Fibroblast of upper back skin (primary cell): ENCODE results near the gene MAP3K4.
"Not testable (repeated sequence)": the region's sequence is repeated elsewhere in the genome, so short reads cannot be mapped to it uniquely, and the experiment has no call there.

Source experiments
- DNase-seq: peaks from one replicate; pipeline ENCODE4 v3.0.0-alpha.2; 2013

MAP3K4 gene

DNA sequence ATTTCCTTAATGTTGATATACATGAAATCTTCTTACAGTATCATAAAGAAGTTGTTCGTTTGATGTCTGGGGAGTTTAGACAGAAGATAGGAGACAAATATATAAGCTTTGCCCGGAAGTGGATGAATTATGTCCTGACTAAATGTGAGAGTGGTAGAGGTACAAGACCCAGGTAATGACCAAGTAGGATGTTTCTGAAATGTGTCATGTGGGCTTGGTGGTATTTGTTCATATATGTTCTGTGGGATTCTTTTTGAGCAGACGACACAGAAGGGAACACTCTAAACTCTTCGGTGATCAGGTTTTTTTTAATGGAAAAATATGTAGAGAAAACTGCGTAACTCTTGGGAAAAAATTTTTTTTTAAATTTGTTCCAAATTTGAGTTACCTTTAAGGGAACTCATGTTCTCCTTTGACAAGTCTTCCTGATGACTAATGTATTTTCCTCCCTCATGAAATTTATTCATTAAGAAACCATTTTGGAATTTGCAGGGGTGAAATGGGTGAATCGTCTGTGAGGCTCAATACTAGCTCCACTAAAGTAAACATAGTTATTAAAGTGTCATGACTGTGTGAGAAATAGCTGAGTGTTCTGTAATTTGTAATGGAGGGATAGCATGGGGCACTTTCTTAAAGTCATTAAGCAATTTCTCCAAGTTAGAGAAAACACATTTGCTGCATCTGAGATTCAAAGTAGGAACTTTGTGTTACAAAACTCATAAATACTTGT is 100.6 kb downstream of the MAP3K4 start:
- DNase-seq: peak; percentile 26

DNA sequence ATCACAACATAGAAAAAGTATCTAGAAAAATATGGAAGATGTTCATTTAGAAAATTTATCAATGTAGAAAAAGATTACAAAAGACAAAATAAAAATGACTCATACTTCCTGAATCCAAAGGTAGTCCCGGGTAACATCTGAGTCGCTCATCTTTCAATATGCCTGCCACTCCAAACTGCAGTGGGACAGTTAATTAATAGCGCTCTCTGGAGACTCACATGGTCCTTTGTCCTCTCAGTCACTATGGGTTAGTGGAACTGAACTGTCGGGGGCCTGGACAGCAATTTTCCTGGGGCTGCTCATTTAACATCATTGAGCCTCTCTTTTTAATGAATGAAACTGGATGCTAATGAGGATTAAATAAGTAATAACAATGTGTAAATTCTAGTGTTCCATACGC is 103.4 kb downstream of the MAP3K4 start:
- no peak for DNase-seq

DNA sequence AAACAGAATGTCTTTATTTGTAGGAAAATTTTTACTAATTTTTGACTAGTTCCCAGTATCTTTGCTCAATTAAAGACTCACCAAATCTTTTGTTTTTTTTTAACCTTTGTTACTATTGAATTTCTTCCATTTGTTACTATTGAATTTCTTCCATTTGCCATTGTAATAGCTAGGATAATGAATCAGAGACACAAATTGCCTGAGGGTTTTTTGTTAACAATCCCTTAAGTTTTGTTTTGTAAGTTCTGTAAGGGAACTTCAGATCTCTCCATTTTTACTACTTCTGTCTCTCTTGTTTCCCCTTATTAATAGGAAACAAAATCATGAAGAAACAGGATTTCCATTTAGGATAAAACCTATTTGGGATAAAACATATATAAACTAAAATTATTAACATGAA is 104.3 kb downstream of the MAP3K4 start:
- no peak for DNase-seq

DNA sequence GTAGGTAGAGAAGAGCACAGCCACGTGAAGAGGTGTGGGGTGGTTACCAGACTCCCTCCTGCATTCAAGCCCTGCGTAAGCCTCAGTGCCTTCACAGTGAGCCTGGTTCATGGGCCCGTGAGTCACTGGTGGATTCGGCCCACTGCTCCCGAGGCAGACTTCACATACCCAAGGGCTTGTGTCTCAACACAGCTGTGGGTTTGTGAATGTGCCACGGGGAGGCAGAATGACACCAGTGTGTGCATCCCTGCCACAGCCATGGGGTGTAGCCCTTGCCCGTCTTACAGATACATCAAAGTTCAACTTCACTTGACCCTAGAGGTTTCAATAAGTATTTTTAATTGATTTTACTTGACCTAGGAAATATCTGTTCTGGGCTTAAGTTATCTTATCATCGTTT is 108.5 kb downstream of the MAP3K4 start:
- DNase-seq: no peak

DNA sequence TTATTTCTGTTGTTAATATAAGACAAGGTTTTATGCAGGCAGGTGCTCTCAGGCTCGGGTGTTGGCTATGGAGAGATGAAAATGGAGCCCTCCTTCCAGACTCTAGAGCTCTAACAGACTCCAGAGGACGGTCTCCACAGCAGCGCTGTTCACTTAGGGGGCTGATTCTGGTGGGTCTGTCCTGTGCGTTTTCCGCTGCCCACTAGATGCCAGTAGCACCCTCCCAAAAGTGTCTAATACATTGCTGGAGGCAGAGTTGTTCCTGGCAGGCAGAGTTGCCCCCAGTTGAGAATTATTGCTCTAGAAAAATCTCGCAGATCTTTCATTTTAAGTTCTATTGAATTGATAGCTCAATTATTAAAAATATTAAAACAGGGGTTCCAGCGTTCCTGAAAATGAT is 109.9 kb downstream of the MAP3K4 start:
- peak; percentile 10 for DNase-seq

DNA sequence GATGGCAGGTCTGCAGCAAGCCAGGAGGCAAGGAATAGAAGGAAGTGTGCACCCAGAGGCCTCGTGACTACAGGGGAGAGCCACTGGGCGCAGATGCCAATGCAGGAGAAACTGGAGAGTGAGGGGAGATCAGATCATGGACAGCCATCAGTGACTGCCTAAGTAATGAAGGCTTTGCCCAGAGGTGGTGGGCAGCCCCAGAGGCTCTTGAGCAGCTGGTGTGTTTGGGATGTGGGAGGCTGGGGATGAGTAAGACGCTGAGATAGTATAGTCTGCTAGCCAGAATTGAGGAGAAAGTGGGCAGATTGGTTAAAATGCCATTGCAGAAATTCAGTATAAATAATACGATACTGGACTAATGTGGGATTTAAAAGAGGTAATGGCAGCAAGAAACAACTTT is 111.9 kb downstream of the MAP3K4 start:
- DNase-seq: no peak

DNA sequence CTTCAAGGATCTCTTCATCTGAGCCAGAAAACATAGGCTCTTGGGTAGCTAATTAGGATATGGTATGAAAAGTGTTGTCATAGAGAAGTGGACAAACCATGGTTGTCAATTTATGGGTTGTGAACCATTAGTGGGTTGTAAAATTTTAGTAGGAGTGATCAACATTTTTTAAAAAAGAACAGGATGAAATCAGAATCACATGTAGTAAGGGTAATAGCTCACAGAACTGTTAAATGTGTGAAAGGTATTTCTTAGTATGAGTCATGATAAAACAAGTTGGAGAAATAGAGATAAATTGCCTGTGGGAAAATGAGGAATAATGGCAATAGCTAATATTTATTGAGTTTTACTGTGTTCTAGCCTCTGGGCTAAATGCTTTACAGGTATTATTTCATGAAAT is 113.4 kb downstream of the MAP3K4 start:
- DNase-seq: peak; percentile 44

DNA sequence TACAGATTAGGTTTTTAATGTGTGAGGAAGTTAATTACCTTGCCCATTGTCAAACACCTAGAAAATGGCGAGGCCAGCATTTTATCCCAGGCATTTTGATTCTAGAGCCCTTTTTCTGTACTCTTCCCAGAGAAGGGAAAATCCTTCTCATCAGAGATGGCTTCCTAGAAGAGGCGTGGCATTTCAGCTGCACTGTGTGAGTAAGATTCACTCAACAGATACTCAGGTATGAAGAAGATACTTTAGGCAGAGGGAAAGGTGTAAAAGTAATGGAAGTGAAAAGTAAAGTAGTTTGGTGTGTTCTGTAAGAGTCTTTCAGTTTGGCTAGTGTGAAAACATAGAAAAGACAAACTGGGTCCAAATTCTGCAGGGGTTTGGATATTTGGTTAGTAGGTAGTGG is 113.8 kb downstream of the MAP3K4 start:
- no peak for DNase-seq

DNA sequence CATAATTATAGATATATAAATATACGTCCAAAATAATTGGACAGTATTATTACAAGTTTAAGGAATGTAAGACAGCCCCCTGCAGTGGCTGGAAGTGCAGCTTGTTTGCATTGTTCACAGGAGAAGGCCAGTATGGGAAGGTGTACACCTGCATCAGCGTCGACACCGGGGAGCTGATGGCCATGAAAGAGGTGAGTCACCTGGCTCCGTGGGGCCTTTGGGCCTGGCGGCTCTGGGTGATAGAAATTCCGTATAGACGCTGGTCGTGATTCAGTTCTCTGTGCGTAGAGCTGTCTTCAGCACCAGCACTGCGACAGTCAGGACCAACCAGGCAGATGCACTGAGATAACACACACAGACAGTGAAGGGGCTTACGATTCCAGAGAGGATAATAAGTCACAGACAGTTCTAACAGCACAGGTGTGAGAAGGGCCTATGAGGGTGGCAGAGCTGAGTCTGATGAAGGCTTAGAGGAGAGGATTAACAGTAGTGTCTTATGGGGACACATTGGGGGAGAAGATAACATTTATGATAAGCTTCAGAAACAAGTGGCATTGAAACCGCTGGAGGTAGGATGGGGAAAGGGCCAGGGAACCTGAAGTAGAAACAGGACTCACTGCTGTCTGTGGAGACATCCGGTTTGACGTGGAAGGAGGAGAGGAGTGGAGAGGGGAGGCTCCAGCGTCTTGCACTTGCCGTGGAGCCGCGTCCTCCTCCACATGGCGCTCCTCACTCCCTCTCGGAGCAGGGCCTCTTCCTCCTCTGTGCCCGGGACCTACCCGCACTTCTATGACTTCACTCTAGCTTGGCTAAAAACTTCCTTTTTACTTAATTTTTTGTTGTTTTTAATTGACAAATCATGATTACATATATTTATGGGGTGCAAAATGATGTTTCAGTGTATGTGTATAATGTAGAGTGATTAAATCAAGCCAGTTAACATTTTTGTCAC is 116.5 kb downstream of the MAP3K4 start:
- DNase-seq: no peak

DNA sequence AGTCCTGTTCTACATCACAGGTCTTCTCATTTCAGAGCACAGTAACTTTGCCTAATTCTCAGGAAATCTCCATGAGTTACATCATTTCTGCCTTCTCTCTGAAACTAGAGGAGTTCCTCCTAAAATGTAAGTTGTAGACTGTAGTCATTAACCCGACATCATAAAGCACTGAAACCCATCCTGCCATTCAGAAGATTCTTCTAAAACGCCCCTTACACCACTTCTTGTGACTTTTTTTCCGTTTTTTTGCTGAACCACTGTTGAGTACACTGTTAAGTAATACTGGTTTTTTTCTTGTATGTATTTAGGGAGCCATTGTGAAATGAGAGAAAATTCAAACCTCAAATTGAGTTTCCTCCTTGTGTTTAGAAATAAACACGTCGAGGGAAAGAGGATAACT is 117.3 kb downstream of the MAP3K4 start:
- no peak for DNase-seq

DNA sequence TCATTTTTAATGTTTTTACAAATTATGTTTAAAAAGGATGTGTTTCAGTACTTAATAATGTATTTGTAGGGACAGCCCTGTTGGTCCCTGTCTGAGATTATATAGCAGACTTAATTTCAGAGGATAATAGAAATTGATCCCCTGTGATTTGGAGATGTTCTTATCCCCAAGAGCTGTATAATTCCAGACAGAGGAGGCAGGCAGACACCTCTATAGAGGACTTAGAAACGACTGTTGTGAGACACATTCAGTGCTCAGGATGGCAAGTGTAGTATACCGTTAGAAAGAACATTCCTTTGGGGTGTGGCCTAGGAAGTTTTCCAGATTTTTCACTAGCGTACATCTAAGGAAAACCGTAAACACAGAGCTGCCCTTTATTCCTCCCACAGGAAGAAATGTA is 117.8 kb downstream of the MAP3K4 start:
- DNase-seq: no peak

DNA sequence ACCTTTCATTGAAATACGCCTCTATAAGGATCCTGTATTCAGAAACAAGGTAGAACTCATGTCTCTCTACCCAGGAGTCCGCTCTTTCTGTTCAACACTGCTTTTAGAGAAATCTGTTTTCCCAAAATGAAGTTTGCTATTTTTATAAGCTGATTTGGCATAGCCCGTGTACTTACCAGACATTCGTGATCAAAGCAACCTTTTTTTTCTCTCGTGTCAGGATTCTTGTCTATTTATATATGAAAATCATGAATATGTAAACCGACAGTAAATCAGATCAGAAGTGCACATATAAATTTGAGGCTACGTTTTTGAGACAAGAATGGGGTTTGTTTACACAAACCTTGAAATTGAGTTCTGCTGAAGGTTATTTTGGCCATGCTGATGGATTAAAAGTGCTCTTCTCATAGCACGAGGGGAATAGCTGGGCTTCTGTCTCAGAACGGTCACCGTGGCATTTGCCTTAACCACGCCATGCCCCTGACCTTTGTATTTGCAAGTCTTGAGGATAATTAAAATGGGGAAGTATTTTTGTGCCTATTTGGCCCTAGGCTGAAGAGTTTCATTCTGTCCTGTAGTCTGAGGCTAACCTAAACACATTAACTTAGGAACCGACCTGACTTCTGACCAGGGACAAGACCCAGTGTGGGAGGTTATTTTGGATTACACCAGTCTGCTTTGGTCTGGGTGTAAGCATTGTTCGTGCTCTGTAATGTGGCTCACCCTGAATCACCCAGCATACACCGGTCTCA is 118.6 kb downstream of the MAP3K4 start:
- DNase-seq: no peak

DNA sequence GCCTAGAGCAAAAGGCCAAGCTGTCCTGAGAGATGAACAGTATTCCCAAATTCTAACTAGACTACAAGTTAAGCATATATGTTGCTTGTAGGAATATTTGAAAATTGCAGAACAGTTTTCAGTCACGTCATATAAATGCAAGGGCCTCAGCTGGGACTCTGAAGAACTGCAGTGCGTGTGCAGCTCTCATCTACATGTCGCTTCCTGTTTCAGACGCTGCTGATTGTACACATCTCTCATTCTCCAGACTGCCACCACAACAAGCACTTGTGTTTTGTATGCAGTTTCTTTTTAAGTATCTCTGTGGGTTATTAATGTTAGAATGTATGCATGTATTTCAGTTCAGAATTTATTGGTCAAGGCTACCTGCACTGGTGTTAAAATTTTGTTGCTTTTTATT is 119.7 kb downstream of the MAP3K4 start:
- no peak for DNase-seq

DNA sequence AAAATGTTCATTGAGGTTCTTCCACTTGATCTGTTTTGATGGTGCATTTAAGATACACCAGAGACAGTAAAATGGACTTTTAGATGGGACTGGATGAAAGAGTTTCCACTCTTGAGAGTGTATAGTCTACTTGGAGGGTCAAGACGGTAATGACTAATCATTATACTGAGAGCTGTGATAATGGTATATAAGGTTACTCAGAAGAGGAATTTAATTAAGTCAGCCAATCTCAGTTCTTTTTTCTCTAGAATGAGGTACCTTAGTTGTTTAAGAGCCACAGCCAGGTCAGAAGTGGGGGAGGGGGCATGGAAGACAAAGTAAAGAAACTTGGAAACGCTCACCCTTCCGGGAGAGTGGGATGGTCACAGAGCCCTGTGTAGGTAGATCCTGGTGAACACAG is 123.9 kb downstream of the MAP3K4 start:
- DNase-seq: no peak

DNA sequence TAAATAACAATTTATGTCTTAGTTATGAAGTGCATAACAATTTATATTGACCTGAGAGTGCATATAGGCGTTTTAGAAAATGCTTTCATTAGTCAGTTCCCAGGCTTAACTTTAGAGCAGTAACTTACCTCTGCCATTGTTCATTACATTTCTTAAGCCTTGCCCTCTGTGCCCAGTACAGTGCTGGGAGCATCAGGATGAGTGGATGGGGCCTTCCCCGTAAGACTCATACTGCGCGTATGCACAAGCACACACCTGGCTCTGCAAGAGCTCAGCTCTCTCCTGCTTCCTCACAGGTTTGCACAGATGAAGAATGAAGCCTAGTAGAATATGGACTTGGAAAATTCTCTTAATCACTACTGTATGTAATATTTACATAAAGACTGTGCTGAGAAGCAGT is 125.0 kb downstream of the MAP3K4 start:
- no peak for DNase-seq

DNA sequence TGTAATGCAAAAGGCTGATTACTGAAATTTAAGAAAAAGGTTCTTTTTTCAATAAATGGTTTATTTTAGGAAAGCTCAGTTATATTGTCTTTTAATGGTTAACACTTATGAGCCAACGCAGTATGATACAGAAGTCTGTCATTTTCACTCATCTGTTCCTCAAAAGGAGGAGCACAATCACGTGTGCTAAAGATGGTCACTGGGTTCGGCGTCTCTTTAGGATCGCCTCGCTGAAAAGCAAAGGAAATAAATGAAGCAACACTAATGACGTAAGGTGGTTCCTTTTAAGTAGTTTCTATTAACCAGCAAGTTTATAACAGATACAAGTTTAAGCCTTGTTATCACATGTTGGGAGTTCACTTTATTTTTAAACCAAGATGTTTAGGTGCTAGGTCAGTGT is 125.7 kb downstream of the MAP3K4 start:
- no peak for DNase-seq

DNA sequence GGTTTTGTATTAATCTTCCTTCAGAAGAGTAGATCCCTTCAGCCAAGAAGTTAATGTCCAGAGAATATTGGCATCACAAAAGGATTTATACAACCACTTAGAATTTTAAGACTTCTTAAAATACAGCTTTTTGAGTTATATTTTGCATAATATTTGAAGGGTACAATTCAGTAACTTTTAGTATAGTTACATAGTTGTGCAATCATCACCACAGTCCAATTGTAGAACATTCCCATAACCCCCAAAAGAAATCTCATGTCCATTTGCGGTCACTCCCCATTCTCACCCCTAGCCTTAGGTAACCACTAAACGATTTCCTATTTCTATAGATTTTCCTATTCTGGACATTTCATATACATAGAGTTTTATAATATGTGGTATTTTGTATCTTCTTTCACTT is 126.4 kb downstream of the MAP3K4 start:
- no peak for DNase-seq

DNA sequence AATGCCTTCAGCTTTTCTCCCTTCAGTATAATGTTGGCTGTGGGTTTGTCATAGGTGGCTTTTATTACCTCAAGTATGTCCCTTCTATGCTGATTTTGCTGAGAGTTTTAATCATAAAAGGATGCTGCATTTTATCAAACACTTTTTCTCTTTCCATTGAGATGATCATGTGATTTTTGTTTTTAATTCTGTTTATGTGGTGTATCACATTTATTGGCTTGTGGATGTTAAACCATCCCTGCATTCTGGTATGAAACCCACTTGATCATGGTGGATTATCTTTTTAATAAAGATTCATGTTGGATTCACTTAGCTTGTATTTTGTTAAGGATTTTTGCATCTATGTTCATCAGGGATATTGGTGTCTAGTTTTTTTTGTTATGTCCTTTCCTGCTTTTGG is 131.8 kb downstream of the MAP3K4 start:
- DNase-seq: not testable (repeated sequence)

DNA sequence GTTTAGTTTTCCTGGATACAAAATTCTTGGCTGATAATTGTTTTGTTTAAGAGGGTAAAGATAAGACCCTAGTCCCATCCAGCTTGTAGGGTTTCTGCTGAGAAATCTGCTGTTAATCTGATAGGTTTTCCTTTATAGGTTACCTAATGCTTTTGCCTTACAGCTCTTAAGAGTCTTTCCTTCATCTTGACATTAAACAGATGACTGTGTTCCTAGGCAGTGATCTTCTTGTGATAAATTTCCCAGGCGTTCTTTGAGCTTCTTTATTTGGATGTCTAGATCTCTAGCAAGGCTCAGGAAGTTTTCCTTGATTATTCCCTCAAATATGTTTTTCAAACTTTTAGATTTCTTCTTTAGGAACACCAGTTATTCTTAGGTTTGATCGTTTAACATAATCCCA is 134.0 kb downstream of the MAP3K4 start:
- no peak for DNase-seq

DNA sequence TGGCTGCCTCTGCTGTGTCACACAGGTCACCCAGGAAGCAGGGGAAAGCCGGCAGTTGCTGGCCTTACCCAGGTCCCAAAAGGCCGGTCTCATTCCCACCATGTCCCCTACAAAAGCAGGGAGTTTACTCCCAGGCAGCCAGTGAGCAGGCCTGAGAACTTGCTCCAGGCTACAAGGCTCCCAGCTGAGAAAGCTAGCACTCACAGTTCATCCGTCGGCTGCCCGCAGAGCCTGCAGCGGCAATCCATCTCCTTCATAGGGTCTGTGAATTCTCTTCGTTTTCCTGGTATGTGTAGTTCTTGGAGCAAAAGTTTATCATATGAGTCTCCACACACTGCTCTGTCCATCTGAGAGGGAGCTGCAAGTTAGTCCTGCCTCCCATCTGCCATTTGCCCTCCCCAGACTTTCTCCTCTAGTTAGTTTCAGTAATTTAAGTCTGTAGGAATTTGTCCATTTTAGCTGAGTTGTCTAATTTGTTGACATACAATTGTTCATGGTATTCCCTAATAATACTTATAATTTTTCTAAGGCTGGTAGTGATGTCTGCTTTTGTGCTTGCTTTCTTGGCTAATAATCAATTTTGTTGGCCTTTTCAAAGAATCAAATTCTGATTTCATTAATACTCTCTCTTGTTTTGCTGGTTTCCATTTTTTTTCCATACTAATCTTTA is 135.6 kb downstream of the MAP3K4 start:
- no peak for DNase-seq

DNA sequence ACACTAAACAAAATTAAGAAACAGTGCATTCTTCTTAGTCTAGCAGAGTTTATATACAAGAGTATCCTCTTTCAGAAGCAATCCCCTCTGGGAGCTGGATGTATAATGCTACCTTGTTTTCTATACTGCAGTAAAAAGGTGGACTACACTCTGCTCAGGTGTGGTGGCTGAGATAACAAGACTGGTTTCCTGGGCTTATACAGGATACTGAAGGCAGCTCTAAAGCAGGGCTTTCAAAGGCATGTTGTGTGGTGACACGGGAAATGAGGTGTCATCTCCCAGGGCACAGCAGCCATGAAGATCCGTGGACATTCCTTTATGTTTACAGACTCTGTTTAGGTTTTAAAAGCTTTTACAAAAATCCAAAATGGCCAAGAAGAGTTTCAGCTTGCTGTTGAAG is 136.7 kb downstream of the MAP3K4 start:
- DNase-seq: no peak

DNA sequence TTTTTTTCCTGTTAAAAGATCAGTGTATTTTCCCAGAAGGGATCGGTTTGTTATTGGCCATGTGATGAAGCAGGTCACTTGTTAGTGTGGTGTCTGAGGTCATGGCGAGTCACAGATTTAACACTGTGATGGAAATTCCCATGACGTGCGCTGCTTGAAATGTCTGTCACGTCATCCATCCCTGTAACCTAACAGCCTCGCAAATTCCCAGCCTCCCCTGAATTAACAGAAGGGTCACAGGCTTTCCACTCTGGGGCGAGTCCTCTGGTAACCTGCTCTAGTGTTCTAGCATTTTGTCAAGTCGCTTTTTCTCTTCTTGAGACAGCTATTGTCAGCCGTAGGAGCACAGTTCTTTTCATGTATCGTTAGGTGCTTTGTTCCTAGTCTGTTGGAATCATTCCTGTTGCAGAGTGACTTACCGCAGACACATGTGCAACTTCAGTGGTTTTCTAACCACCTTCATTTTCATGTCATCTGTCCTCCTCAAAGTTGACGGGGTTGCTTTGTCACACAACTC is 137.2 kb downstream of the MAP3K4 start:
- peak; percentile 8 for DNase-seq

DNA sequence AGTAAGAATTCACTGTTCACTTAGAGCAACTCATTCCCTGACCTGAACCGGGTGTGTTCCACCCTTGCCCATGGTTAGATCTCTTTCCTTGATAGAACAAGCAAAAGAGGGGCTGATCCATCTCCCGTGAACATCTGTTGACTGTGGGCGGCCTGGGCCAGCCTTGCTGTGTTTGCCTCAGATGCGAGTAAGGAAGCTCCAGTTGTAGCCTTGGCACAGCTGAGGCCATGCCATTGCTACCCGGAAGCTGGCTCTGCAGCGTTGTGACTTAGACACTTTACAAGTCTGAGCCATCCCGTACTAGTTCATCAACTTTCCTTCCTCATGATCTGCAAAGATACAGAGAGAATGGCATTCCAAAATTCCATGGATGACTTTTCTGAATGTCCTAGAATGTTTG is 139.0 kb downstream of the MAP3K4 start:
- no peak for DNase-seq
